Measurements from ENCODE around the gene ARHGAP23.

The ARHGAP23 gene

GRCh38 chr17:38405654-38406053, 22.6 kb upstream of the ARHGAP23 start:
- no peak overlapping the region for H3K4me2 ChIP-seq
- no peak overlapping the region for H3K4me3 ChIP-seq
- no peak for TF ChIP-seq Cebpa-rat (IDR thresholded peaks at IDR 0.05)
- peaks cover 0 to 5% (median 0%) of the 10 kb centered on the region in 11 experiments; a peak in 2 of 22 replicates for H4K20me1 ChIP-seq
- H3K9ac ChIP-seq = no peak overlapping the region
- H3K27ac ChIP-seq = no peak overlapping the region
- H3K27me3 ChIP-seq = no peaks in the 10 kb centered on the region
- peaks cover 16 to 31% (median 20%) of the 10 kb centered on the region in 11 experiments for H3K36me3 ChIP-seq
- no peaks in the 10 kb centered on the region for H3K9me3 ChIP-seq (replicated peaks in 1 of 11)
- peaks cover 0 to 13% (median 0%) of the 10 kb centered on the region in 10 experiments; a peak in 4 of 20 replicates for H3K4me1 ChIP-seq

DNA sequence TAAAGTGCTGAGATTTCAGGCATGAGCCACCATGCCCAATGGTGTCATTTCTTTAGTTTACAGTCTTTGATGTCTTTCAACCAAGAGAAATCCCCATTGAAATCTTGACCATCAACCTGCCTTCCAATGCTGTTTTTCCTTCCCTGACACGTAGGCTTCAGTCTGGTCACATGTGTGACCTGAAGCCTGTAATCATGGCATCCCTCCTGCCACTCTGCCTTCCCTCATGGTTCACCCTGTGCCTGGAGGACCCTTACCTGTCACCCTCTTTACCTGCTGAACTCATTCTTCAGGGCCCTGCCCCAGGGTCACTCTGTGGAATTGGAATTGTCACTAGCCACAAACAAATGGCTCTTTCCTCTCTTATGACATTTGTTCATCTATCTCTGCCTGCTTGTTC, 18.1 kb upstream of the ARHGAP23 start:
- peaks cover 5 to 31% (median 14%) of the 10 kb centered on the region in 10 experiments for H3K4me1 ChIP-seq
- H3K27ac ChIP-seq = no peak overlapping the region
- H3K4me2 ChIP-seq = no peak overlapping the region
- H4K20me1 ChIP-seq = no peaks in the 10 kb centered on the region
- H3K4me3 ChIP-seq = no peak overlapping the region
- H3K9me3 ChIP-seq (replicated peaks in 1 of 11) = no peaks in the 10 kb centered on the region
- TF ChIP-seq Cebpa-rat (IDR thresholded peaks at IDR 0.05) = no peak
- H3K9ac ChIP-seq = no peak overlapping the region
- H3K36me3 ChIP-seq = no peaks in the 10 kb centered on the region
- no peaks in the 10 kb centered on the region for H3K27me3 ChIP-seq

GRCh38 chr17:38415250-38416194, 12.7 kb upstream of the ARHGAP23 start:
- Histone ChIP-seq H3K36me3 (no peaks in the 10 kb centered on the region), H4K20me1 (peaks cover 0 to 17% (median 0%) of the 10 kb centered on the region in 11 experiments; a peak in 2 of 22 replicates), H3K4me2 (peak overlapping the region; percentile 88 to 99 (median 96)), H3K4me3 (peak overlapping the region; percentile 21 to 60 (median 46); a peak in 17 of 20 replicates), H3K9me3 (replicated peaks in 1 of 11) (no peaks in the 10 kb centered on the region), H3K27me3 (peaks cover 29 to 37% (median 32%) of the 10 kb centered on the region in 11 experiments), H3K27ac (peak overlapping the region; percentile 51 to 93 (median 69); a peak in 21 of 22 replicates), H3K4me1 (peaks cover 21 to 80% (median 60%) of the 10 kb centered on the region in 10 experiments), H3K9ac (peak overlapping the region; percentile 54 to 86 (median 71); a peak in 21 of 22 replicates)
- TF ChIP-seq Cebpa-rat (IDR thresholded peaks at IDR 0.05) = peak in 7 of 11 experiments; percentile 9 to 93 (median 42); a peak in 7 of 22 replicates

DNA sequence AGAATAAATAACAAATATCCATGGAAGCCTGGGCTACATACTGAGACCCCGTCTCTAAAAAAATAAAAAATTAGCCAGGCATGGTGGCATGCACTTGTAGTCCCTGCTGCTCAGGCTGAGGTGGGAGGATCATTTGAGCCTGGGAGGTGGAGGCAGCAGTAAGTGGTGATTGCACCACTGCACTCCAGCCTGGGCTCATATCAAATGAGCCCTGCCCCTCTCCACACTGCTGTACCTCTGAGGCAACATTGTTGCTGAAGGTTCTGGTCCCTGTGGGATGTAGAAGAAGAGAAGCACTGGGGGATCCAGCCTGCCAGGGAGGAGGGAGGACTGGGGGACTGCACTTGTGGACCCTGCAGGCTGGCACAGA, 11.4 kb upstream of the ARHGAP23 start:
- peak overlapping the region in 1 of 11 experiments; percentile 86; a peak in 1 of 22 replicates for H3K9ac ChIP-seq
- peaks cover 29 to 46% (median 39%) of the 10 kb centered on the region in 11 experiments for H3K27me3 ChIP-seq
- H4K20me1 ChIP-seq = peaks cover 0 to 19% (median 0%) of the 10 kb centered on the region in 11 experiments; a peak in 2 of 22 replicates
- H3K9me3 ChIP-seq (replicated peaks in 1 of 11) = no peaks in the 10 kb centered on the region
- H3K27ac ChIP-seq = peak overlapping the region in 2 of 11 experiments; percentile 81 to 93; a peak in 4 of 22 replicates
- peak in 2 of 11 experiments; percentile 60 to 85; a peak in 3 of 22 replicates for TF ChIP-seq Cebpa-rat (IDR thresholded peaks at IDR 0.05)
- peak overlapping the region in 9 of 11 experiments; percentile 13 to 99 (median 96); a peak in 16 of 22 replicates for H3K4me2 ChIP-seq
- H3K4me1 ChIP-seq = peaks cover 31 to 85% (median 69%) of the 10 kb centered on the region in 10 experiments
- no peak overlapping the region for H3K4me3 ChIP-seq
- no peaks in the 10 kb centered on the region for H3K36me3 ChIP-seq

- 0 out of 22 replicates have a peak, but pooled peaks of 1 of the 11 experiments have one; percentile 3 for TF ChIP-seq Cebpa-rat (IDR thresholded peaks at IDR 0.05)
- H3K36me3 ChIP-seq = no peaks in the 10 kb centered on the region
- H3K9ac ChIP-seq = peak overlapping the region in 1 of 11 experiments; percentile 33; a peak in 1 of 22 replicates
- H3K27ac ChIP-seq = peak overlapping the region in 1 of 11 experiments; percentile 93; a peak in 2 of 22 replicates
- H3K4me3 ChIP-seq = no peak overlapping the region
- peaks cover 32 to 87% (median 70%) of the 10 kb centered on the region in 10 experiments for H3K4me1 ChIP-seq
- H3K27me3 ChIP-seq = peaks cover 29 to 46% (median 39%) of the 10 kb centered on the region in 11 experiments
- H3K4me2 ChIP-seq = peak overlapping the region in 9 of 11 experiments; percentile 13 to 99 (median 96); a peak in 17 of 22 replicates
- H4K20me1 ChIP-seq = peaks cover 0 to 19% (median 0%) of the 10 kb centered on the region in 11 experiments; a peak in 2 of 22 replicates
- no peaks in the 10 kb centered on the region for H3K9me3 ChIP-seq (replicated peaks in 1 of 11)
Observed at GRCh38 chr17:38417210-38417951, 10.9 kb upstream of the ARHGAP23 start.

DNA sequence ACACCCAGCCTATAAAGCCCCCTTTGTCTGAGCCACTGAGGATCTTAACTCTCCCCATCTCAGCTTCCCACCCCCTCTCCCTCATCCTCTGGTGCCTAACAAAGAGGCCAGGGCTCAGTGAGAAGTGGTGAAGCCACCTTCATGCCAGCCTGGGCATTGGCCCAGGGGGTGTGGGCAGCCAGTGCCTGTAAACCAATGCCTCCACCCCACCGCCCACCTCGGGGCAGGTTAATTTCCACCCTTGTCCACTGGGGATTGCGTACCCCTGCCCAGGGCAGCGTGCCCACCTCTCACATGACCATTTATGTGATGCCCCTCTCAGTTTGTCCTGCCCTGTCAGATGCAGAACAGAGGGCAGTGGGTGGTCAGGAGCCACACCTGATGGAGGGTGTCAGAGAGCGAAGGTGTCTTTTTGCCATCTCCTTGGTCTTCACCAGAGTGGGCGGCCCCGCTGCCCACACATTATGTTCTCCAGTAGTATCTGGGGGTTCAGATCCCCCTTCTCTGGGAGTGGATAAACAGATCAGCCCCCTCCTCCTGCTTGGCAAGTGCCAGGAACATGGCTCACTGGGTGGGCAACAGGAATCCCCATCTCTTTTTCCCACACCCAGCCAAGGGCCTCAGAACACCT, 10.1 kb upstream of the ARHGAP23 start:
- no peak overlapping the region for H3K27ac ChIP-seq
- H3K36me3 ChIP-seq = no peaks in the 10 kb centered on the region
- peaks cover 29 to 46% (median 39%) of the 10 kb centered on the region in 11 experiments for H3K27me3 ChIP-seq
- peak overlapping the region; percentile 60 to 99 (median 84); a peak in 19 of 22 replicates for H3K4me2 ChIP-seq
- H3K9ac ChIP-seq = peak overlapping the region in 2 of 11 experiments; percentile 33 to 41; a peak in 3 of 22 replicates
- TF ChIP-seq Cebpa-rat (IDR thresholded peaks at IDR 0.05) = no peak
- H3K9me3 ChIP-seq (replicated peaks in 1 of 11) = no peaks in the 10 kb centered on the region
- H3K4me1 ChIP-seq = peaks cover 32 to 85% (median 71%) of the 10 kb centered on the region in 10 experiments
- peaks cover 0 to 19% (median 0%) of the 10 kb centered on the region in 11 experiments; a peak in 2 of 22 replicates for H4K20me1 ChIP-seq
- H3K4me3 ChIP-seq = 0 out of 20 replicates have a peak overlapping the region, but pooled peaks of 1 of the 10 experiments have one; percentile 36

GRCh38 chr17:38418693-38419507, 9.4 kb upstream of the ARHGAP23 start:
- Histone ChIP-seq H3K4me1 (peaks cover 35 to 85% (median 75%) of the 10 kb centered on the region in 10 experiments), H3K4me2 (peak overlapping the region; percentile 60 to 99 (median 84)), H3K9me3 (replicated peaks in 1 of 11) (no peaks in the 10 kb centered on the region), H3K27ac (no peak overlapping the region), H3K9ac (peak overlapping the region in 3 of 11 experiments; percentile 33 to 50 (median 47); a peak in 4 of 22 replicates), H3K27me3 (peaks cover 29 to 46% (median 39%) of the 10 kb centered on the region in 11 experiments), H3K4me3 (peak overlapping the region in 6 of 10 experiments; percentile 34 to 59 (median 44); a peak in 9 of 20 replicates), H4K20me1 (peaks cover 0 to 19% (median 0%) of the 10 kb centered on the region in 11 experiments; a peak in 2 of 22 replicates), H3K36me3 (no peaks in the 10 kb centered on the region)
- no peak for TF ChIP-seq Cebpa-rat (IDR thresholded peaks at IDR 0.05)
